ENCODE results near the gene AIRE.
A peak's percentile ranks its signal among the peaks of the same experiment; 100 is the strongest.
"Not testable (repeated sequence)": the region's sequence is repeated elsewhere in the genome, so short reads cannot be mapped to it uniquely, and the experiment has no call there.

Gene AIRE

GRCh38 chr21:44333509-44334328, 48.0 kb downstream of the AIRE start:
- no peak for DNase-seq (ENCODE audit: low read depth, low spot score)
- no peak overlapping the region for H3K27ac ChIP-seq

- no peak overlapping the region for H3K27ac ChIP-seq
- no peak for DNase-seq (ENCODE audit: low read depth, low spot score)
Observed at GRCh38 chr21:44334329-44335030, 48.8 kb downstream of the AIRE start.

GRCh38 chr21:44335266-44336059, 49.8 kb downstream of the AIRE start:
- no peak overlapping the region for H3K27ac ChIP-seq
- DNase-seq (ENCODE audit: low read depth, low spot score), result no peak

- DNase-seq (ENCODE audit: low read depth, low spot score), result no peak
- H3K27ac ChIP-seq, result no peak overlapping the region
Observed at GRCh38 chr21:44337449-44337848, 51.8 kb downstream of the AIRE start.

GRCh38 chr21:44337941-44338895, 52.5 kb downstream of the AIRE start:
- DNase-seq (ENCODE audit: low read depth, low spot score), result peak; percentile 20

GRCh38 chr21:44338971-44339910, 53.6 kb downstream of the AIRE start, which contains the start of gene CFAP410:
Gene CFAP410 (minus strand): TSS chr21:44339390. CDS start chr21:44339194, 196 bp downstream.
- peak; percentile 74 for DNase-seq (ENCODE audit: low read depth, low spot score)
- H3K27ac ChIP-seq, result peak within 1 kb of the TSS; percentile 88

More at GRCh38 chr21:44337941-44338895, 52.5 kb downstream of the AIRE start:
- peak overlapping the region; percentile 88 for H3K27ac ChIP-seq

- not testable (repeated sequence) for DNase-seq (ENCODE audit: low read depth, low spot score); H3K27ac ChIP-seq
Observed at GRCh38 chr21:44341726-44342458, 56.2 kb downstream of the AIRE start.

GRCh38 chr21:44342981-44343380, 57.3 kb downstream of the AIRE start:
- not testable (repeated sequence) for H3K27ac ChIP-seq; DNase-seq (ENCODE audit: low read depth, low spot score)

GRCh38 chr21:44344541-44345183, 59.0 kb downstream of the AIRE start:
- DNase-seq (ENCODE audit: low read depth, low spot score), result no peak
- no peak overlapping the region for H3K27ac ChIP-seq

- no peak for DNase-seq (ENCODE audit: low read depth, low spot score)
- H3K27ac ChIP-seq, result no peak overlapping the region
Observed at GRCh38 chr21:44345495-44345894, 59.8 kb downstream of the AIRE start.

GRCh38 chr21:44347911-44348451, 62.3 kb downstream of the AIRE start:
- DNase-seq (ENCODE audit: low read depth, low spot score), result no peak
- H3K27ac ChIP-seq, result no peak overlapping the region
